ENCODE measurements around the gene PRKN.

PRKN gene

GRCh38 chr6:161486361-161487216, 1241.0 kb downstream of the PRKN start:
- no peak for TF ChIP-seq POLR2A (IDR thresholded peaks at IDR 0.05; ENCODE audit: low read length)
- no peak for TF ChIP-seq GATA1 (IDR thresholded peaks at IDR 0.05; ENCODE audit: low read depth, low read length)
- DNase-seq, result no peak

GRCh38 chr6:161482517-161482858, 1245.1 kb downstream of the PRKN start:
- no peak for DNase-seq
- TF ChIP-seq GATA1 (IDR thresholded peaks at IDR 0.05; ENCODE audit: low read depth, low read length), result no peak
- no peak for TF ChIP-seq POLR2A (IDR thresholded peaks at IDR 0.05; ENCODE audit: low read length)

GRCh38 chr6:161481786-161482516, 1245.6 kb downstream of the PRKN start:
- DNase-seq, result no peak
- TF ChIP-seq POLR2A (IDR thresholded peaks at IDR 0.05; ENCODE audit: low read length) (no peak), GATA1 (IDR thresholded peaks at IDR 0.05; ENCODE audit: low read depth, low read length) (no peak)

GRCh38 chr6:161480421-161481155, 1247.0 kb downstream of the PRKN start:
- DNase-seq, result no peak
- TF ChIP-seq POLR2A (IDR thresholded peaks at IDR 0.05; ENCODE audit: low read length) (no peak), GATA1 (IDR thresholded peaks at IDR 0.05; ENCODE audit: low read depth, low read length) (no peak)

- DNase-seq, result no peak
- no peak for TF ChIP-seq GATA1 (IDR thresholded peaks at IDR 0.05; ENCODE audit: low read depth, low read length)
- no peak for TF ChIP-seq POLR2A (IDR thresholded peaks at IDR 0.05; ENCODE audit: low read length)
These were observed 1248.2 kb downstream of the PRKN start for GRCh38 chr6:161479376-161479775.

- no peak for DNase-seq
- TF ChIP-seq GATA1 (IDR thresholded peaks at IDR 0.05; ENCODE audit: low read depth, low read length) (no peak), POLR2A (IDR thresholded peaks at IDR 0.05; ENCODE audit: low read length) (no peak)
These were observed 1249.6 kb downstream of the PRKN start for GRCh38 chr6:161477876-161478425.

- DNase-seq, result no peak
- TF ChIP-seq GATA1 (IDR thresholded peaks at IDR 0.05; ENCODE audit: low read depth, low read length) (no peak), POLR2A (IDR thresholded peaks at IDR 0.05; ENCODE audit: low read length) (no peak)
These were observed 1250.9 kb downstream of the PRKN start for GRCh38 chr6:161476711-161477110.

GRCh38 chr6:161465403-161465802, 1262.2 kb downstream of the PRKN start:
- no peak for TF ChIP-seq GATA1 (IDR thresholded peaks at IDR 0.05; ENCODE audit: low read depth, low read length)
- no peak for TF ChIP-seq POLR2A (IDR thresholded peaks at IDR 0.05; ENCODE audit: low read length)
- no peak for DNase-seq

GRCh38 chr6:161463071-161463470, 1264.5 kb downstream of the PRKN start:
- no peak for TF ChIP-seq GATA1 (IDR thresholded peaks at IDR 0.05; ENCODE audit: low read depth, low read length)
- no peak for TF ChIP-seq POLR2A (IDR thresholded peaks at IDR 0.05; ENCODE audit: low read length)
- DNase-seq, result no peak

GRCh38 chr6:161462148-161462547, 1265.4 kb downstream of the PRKN start:
- DNase-seq, result no peak
- TF ChIP-seq GATA1 (IDR thresholded peaks at IDR 0.05; ENCODE audit: low read depth, low read length), result no peak
- no peak for TF ChIP-seq POLR2A (IDR thresholded peaks at IDR 0.05; ENCODE audit: low read length)

- TF ChIP-seq POLR2A (IDR thresholded peaks at IDR 0.05; ENCODE audit: low read length) (no peak), GATA1 (IDR thresholded peaks at IDR 0.05; ENCODE audit: low read depth, low read length) (no peak)
- DNase-seq, result no peak
These were observed 1268.5 kb downstream of the PRKN start for GRCh38 chr6:161459008-161459615.

GRCh38 chr6:161458201-161458951, 1269.2 kb downstream of the PRKN start:
- DNase-seq, result no peak
- no peak for TF ChIP-seq POLR2A (IDR thresholded peaks at IDR 0.05; ENCODE audit: low read length)
- TF ChIP-seq GATA1 (IDR thresholded peaks at IDR 0.05; ENCODE audit: low read depth, low read length), result no peak

- TF ChIP-seq POLR2A (IDR thresholded peaks at IDR 0.05; ENCODE audit: low read length) (no peak), GATA1 (IDR thresholded peaks at IDR 0.05; ENCODE audit: low read depth, low read length) (no peak)
- no peak for DNase-seq
These were observed 1271.7 kb downstream of the PRKN start for GRCh38 chr6:161455848-161456247.
